ENCODE results near the gene PTGR3. TPM values are rescaled to one million over a fixed set of nuclear protein-coding genes. Genes with fewer than 3 reads are reported as not detected.
A peak's percentile ranks its signal among the peaks of the same experiment; 100 is the strongest.
"Not testable (repeated sequence)": the region's sequence is repeated elsewhere in the genome, so short reads cannot be mapped to it uniquely, and the experiment has no call there.

The PTGR3 gene
- total RNA-seq, 1 donor, result 12.1 TPM

DNA sequence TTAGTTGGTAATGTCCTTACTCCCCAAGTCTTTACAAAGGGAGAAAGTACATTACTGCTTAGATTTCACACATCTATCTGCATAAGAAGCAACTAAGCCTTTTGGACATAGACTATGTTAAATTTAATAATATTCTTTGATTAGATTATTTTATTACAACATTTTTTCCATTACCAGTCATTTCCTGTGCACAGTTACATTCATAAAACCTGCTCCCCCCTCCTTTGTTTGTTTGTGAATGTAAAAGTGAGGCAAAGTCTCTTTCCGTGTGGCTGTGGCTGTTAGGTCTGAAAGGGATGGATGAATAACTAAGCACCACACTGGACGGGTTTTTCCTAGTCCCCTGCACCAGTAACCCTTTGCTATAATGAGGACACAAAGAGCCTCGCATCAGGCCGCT lies 9.6 kb downstream of the PTGR3 start:
- peak; percentile 45 for DNase-seq (ENCODE audit: low read depth)
- TF ChIP-seq, protein P1, sequence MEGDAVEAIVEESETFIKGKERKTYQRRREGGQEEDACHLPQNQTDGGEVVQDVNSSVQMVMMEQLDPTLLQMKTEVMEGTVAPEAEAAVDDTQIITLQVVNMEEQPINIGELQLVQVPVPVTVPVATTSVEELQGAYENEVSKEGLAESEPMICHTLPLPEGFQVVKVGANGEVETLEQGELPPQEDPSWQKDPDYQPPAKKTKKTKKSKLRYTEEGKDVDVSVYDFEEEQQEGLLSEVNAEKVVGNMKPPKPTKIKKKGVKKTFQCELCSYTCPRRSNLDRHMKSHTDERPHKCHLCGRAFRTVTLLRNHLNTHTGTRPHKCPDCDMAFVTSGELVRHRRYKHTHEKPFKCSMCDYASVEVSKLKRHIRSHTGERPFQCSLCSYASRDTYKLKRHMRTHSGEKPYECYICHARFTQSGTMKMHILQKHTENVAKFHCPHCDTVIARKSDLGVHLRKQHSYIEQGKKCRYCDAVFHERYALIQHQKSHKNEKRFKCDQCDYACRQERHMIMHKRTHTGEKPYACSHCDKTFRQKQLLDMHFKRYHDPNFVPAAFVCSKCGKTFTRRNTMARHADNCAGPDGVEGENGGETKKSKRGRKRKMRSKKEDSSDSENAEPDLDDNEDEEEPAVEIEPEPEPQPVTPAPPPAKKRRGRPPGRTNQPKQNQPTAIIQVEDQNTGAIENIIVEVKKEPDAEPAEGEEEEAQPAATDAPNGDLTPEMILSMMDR (IDR thresholded peaks at IDR 0.05; ENCODE audit: insufficient read depth, low read depth, low read length), result no peak
- no peak overlapping the region for H3K4me3 ChIP-seq (ENCODE audit: low read depth, low read length)

DNA sequence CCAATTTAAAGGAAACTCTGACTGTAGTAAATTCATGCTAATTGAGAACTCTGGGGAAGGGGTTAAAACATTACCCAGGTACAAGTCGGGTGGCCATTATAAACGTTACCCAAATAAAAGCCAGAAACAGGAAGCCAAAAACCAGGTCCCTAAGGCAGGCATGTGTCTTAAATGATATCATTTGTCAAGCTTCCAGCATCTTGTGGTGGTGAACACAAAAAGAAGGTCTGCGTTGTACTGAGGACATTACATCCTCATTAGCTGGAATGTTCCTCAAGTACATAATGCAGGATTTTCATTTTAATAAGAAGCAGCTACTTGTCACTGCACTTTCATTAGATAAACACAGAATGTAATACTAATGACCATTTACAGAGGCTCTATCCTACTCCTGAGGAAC lies 10.9 kb downstream of the PTGR3 start:
- no peak overlapping the region for H3K4me3 ChIP-seq (ENCODE audit: low read depth, low read length)
- peak; percentile 52 for DNase-seq (ENCODE audit: low read depth)
- TF ChIP-seq, protein P1 (IDR thresholded peaks at IDR 0.05; ENCODE audit: insufficient read depth, low read depth, low read length), result no peak

DNA sequence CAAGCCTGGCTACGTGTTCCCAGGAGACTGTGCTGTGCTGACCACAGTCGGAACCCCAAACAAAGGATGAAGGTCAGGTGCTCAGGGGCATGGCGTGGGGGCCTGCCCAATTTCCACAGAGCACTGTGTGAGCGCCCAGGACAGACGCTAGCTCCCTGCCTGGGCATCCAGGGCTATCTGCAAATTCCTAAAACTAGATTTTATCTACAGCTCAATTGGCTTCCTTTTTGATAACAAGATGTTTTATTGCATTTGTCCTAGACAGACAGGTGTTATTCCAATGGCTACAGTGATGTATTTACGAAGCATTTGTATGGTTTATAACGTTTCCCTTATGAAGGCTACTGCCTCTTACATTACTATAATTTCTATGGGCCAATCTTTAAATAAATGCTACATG lies 16.0 kb downstream of the PTGR3 start:
- DNase-seq (ENCODE audit: low read depth), result no peak
- TF ChIP-seq, protein P1 (IDR thresholded peaks at IDR 0.05; ENCODE audit: insufficient read depth, low read depth, low read length), result no peak
- H3K4me3 ChIP-seq (ENCODE audit: low read depth, low read length), result no peak overlapping the region

DNA sequence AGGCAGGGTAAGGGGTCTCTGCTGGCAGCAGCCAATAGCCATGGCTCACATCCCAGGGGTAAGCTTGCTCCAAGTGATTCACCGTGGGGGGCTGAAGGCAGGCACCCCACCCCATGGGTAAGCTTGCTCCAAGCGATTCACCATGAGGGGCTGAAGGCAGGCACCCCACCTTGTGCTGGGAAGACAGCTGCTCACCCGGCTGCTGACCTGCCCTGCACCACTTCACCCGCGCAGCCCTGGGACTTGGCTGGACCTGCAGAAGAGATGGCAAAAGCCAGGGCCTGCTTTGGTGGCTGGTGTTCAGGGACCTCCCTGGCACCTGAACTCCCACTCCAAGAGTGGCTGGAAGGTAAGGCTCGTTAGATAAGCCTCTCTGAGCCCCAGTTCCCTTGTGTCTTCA lies 19.2 kb downstream of the PTGR3 start:
- no peak for DNase-seq (ENCODE audit: low read depth)
- no peak overlapping the region for H3K4me3 ChIP-seq (ENCODE audit: low read depth, low read length)
- TF ChIP-seq, protein P1 (IDR thresholded peaks at IDR 0.05; ENCODE audit: insufficient read depth, low read depth, low read length), result no peak

DNA sequence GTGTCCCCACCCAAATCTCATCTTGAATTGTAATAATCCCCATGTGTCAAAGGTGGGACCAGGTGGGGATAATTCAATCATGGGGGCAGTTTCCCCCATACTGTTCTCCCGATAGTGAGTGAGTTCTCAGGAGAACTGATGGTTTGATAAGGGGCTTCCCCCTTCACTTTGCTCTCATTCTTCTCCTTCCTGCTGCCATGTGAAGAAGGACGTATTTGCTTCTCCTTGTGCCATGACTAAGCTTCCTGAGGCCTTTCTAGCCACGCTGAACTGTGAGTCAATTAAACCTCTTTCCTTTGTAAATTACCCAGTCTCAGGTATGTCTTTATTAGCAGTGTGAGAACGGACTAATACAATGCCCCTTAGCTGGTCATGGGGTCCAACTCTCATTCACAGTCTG lies 21.2 kb downstream of the PTGR3 start:
- DNase-seq (ENCODE audit: low read depth); H3K4me3 ChIP-seq (ENCODE audit: low read depth, low read length): not testable (repeated sequence)

DNA sequence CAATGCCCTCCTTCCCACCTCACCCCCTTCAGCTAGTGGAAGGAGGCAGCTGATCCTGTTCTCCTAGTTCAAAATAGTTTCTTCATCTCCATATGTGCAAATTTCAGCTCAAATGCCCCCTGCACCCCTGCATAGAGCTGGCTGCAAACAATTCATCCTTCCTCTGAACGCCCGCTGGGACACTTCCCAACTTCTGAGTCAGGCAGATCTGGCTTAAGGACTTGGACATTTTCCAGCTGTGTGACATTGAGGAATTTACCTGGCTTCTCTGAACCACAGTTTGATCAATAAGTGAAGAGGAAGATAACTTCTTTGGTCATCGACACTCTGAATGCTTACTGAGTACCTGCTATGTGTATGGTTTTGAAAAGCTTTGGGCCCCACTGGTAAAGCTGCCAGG lies 23.5 kb downstream of the PTGR3 start:
- TF ChIP-seq, protein P1 (IDR thresholded peaks at IDR 0.05; ENCODE audit: insufficient read depth, low read depth, low read length), result no peak
- DNase-seq (ENCODE audit: low read depth), result no peak
- H3K4me3 ChIP-seq (ENCODE audit: low read depth, low read length), result no peak overlapping the region

DNA sequence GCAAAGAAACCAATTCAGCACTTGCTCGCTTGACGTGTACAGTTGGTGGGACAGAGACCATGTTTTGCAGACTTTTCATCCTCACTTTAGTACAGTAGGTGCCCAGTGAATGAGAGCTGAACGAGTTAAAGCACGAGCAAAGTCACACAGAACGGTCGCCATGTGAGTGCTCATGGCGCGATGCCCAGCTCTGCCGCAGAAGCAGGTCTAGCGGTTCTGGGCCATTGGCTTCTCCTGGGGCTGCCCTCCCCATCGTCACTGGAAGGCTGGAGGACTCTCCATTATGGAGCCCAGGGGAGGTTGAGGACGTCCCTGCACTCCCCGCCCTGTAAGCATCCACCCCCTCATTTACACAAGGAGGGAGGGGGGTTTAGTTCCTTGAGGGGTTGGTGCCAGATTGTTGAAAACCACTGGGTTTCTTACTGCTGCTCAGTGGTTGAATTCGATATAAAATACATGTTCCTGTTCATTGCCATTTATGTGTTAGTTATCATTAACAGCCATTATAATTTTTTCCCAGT lies 24.9 kb downstream of the PTGR3 start:
- TF ChIP-seq, protein P1 (IDR thresholded peaks at IDR 0.05; ENCODE audit: insufficient read depth, low read depth, low read length), result no peak
- DNase-seq (ENCODE audit: low read depth), result no peak
- H3K4me3 ChIP-seq (ENCODE audit: low read depth, low read length), result no peak overlapping the region
